H9 (cell line): Measurements from ENCODE around the gene RNASE1. TPM values are rescaled to one million over a fixed set of nuclear protein-coding genes. Genes with fewer than 3 reads are reported as not detected.

Source experiments
- DNase-seq: peaks from one replicate; pipeline ENCODE4 v3.0.0-alpha.2; 2017
- H2AFZ ChIP-seq: one replicate; pipeline ENCODE4 v1.6.1; 2013; ENCODE audit warnings: mild to moderate bottlenecking, low read length, control low read depth, moderate library complexity
- H2AK5ac ChIP-seq: 2 replicates; pipeline ENCODE4 v1.6.1; 2013; ENCODE audit warnings: low read length, control low read depth, mixed read lengths; ENCODE audit not compliant: insufficient read length
- H2BK120ac ChIP-seq: one replicate; pipeline ENCODE4 v1.6.1; 2013; ENCODE audit warnings: low read depth, mild to moderate bottlenecking, low read length, control low read depth, inconsistent platforms; ENCODE audit not compliant: poor library complexity, severe bottlenecking
- H2BK12ac ChIP-seq: 2 replicates; pipeline ENCODE4 v1.6.1; 2013; ENCODE audit warnings: low read length, control low read depth, mixed read lengths, low read depth; ENCODE audit not compliant: insufficient read length
- H2BK15ac ChIP-seq: 2 replicates; pipeline ENCODE4 v1.6.1; 2013; ENCODE audit warnings: low read depth, low read length, control low read depth
- H2BK20ac ChIP-seq: one replicate; pipeline ENCODE4 v1.6.1; 2013; ENCODE audit warnings: low read depth, mild to moderate bottlenecking, low read length, control low read depth, inconsistent platforms; ENCODE audit not compliant: poor library complexity, severe bottlenecking
- H2BK5ac ChIP-seq: 2 replicates; pipeline ENCODE4 v1.6.1; 2013; ENCODE audit warnings: low read length, control low read depth, mixed read lengths; ENCODE audit not compliant: insufficient read length
- H3K14ac ChIP-seq: 2 replicates; pipeline ENCODE4 v1.6.1; 2013; ENCODE audit warnings: low read length, control low read depth; ENCODE audit not compliant: insufficient read depth
- H3K18ac ChIP-seq: 2 replicates; pipeline ENCODE4 v1.6.1; 2013; ENCODE audit warnings: low read depth, mild to moderate bottlenecking, mixed read lengths, low read length, control low read depth; ENCODE audit not compliant: insufficient read length
- H3K23ac ChIP-seq: 2 replicates; pipeline ENCODE4 v1.6.1; 2013; ENCODE audit warnings: low read length, control low read depth, mixed read lengths, low read depth; ENCODE audit not compliant: insufficient read length
- H3K23me2 ChIP-seq: 2 replicates; pipeline ENCODE4 v1.6.1; 2013; ENCODE audit warnings: low read depth, mild to moderate bottlenecking, mixed read lengths, low read length, control low read depth; ENCODE audit not compliant: insufficient read length, poor library complexity, severe bottlenecking
- H3K27ac ChIP-seq: 2 replicates; pipeline ENCODE4 v1.5.1; 2013; ENCODE audit warnings: low read length, control low read depth, mixed read lengths, low read depth; ENCODE audit not compliant: insufficient read length
- H3K27me3 ChIP-seq: 2 replicates; pipeline ENCODE4 v1.6.1; 2013; ENCODE audit warnings: low read length, control low read depth, inconsistent platforms; ENCODE audit not compliant: insufficient read depth
- H3K4ac ChIP-seq: 2 replicates; pipeline ENCODE4 v1.6.1; 2013; ENCODE audit warnings: low read depth, mild to moderate bottlenecking, control low read depth, inconsistent platforms, low read length, moderate library complexity
- H3K4me1 ChIP-seq: 2 replicates; pipeline ENCODE4 v1.6.1; 2013; ENCODE audit warnings: low read length, control low read depth, inconsistent platforms; ENCODE audit not compliant: insufficient read depth
- H3K4me2 ChIP-seq: 2 replicates; pipeline ENCODE4 v1.6.1; 2013; ENCODE audit warnings: low read length, control low read depth, mixed read lengths; ENCODE audit not compliant: insufficient read length, insufficient read depth
- H3K56ac ChIP-seq: 2 replicates; pipeline ENCODE4 v1.6.1; 2013; ENCODE audit warnings: low read depth, mild to moderate bottlenecking, mixed read lengths, low read length, control low read depth; ENCODE audit not compliant: insufficient read length
- H3K79me1 ChIP-seq: 2 replicates; pipeline ENCODE4 v1.6.1; 2013; ENCODE audit warnings: low read depth, mild to moderate bottlenecking, moderate library complexity, low read length, control low read depth, inconsistent platforms; ENCODE audit not compliant: insufficient read depth, poor library complexity, severe bottlenecking
- H3K79me2 ChIP-seq: 2 replicates; pipeline ENCODE4 v1.6.1; 2013; ENCODE audit warnings: low read length, control low read depth, inconsistent platforms; ENCODE audit not compliant: insufficient read depth
- H3K9ac ChIP-seq: 2 replicates; pipeline ENCODE4 v1.6.1; 2013; ENCODE audit warnings: low read length, control low read depth, mixed read lengths; ENCODE audit not compliant: insufficient read length; ENCODE audit errors: extremely low read depth
- H3K9me3 ChIP-seq: one replicate; pipeline ENCODE4 v1.6.1; 2013; ENCODE audit warnings: low read depth, low read length, inconsistent platforms; ENCODE audit not compliant: control insufficient read depth
- H3T11ph ChIP-seq: one replicate; pipeline ENCODE4 v1.6.1; 2013; ENCODE audit warnings: mild to moderate bottlenecking, low read length, control low read depth, inconsistent platforms
- H4K20me1 ChIP-seq: one replicate; pipeline ENCODE4 v1.6.1; 2013; ENCODE audit not compliant: control insufficient read depth, insufficient read length, insufficient read depth
- H4K5ac ChIP-seq: 2 replicates; pipeline ENCODE4 v1.6.1; 2013; ENCODE audit warnings: low read depth, mild to moderate bottlenecking, mixed read lengths, low read length, control low read depth; ENCODE audit not compliant: insufficient read length
- H4K8ac ChIP-seq: replicated peaks from 2 replicates; pipeline ENCODE4 v1.6.1; 2013; ENCODE audit warnings: low read length, control low read depth, mixed read lengths, low read depth; ENCODE audit not compliant: insufficient read length
- H4K91ac ChIP-seq: 2 replicates; pipeline ENCODE4 v1.6.1; 2013; ENCODE audit warnings: low read depth, mild to moderate bottlenecking, moderate library complexity, mixed read lengths, low read length, control low read depth; ENCODE audit not compliant: insufficient read length
- H3K27ac Mint-ChIP-seq, 3 experiments: 2 replicates in 2 of 3; 3 replicates in 1 of 3; pipeline ENCODE4 v1.8.0; 2020 to 2021; ENCODE audit warnings: mixed read lengths in 3 of 3, mild to moderate bottlenecking in 1 of 3, moderate library complexity in 1 of 3
- H3K27me3 Mint-ChIP-seq: 2 replicates; pipeline ENCODE4 v1.8.0; 2021; ENCODE audit warnings: low read depth, mild to moderate bottlenecking, moderate library complexity, mixed read lengths
- H3K36me3 Mint-ChIP-seq, 3 experiments: 2 replicates in 2 of 3; 3 replicates in 1 of 3; pipeline ENCODE4 v1.8.0; 2020 to 2021; ENCODE audit warnings: low read depth in 3 of 3, mixed read lengths in 3 of 3; ENCODE audit not compliant: insufficient read depth in 1 of 3
- H3K4me1 Mint-ChIP-seq, 2 experiments: 2 replicates each; pipeline ENCODE4 v1.8.0; 2020; ENCODE audit warnings: mixed read lengths in 2 of 2
- H3K4me3 Mint-ChIP-seq, 2 experiments: 2 replicates in 1 of 2; 3 replicates in 1 of 2; pipeline ENCODE4 v1.8.0; 2020 to 2021; ENCODE audit warnings: mild to moderate bottlenecking in 2 of 2, mixed read lengths in 2 of 2, moderate library complexity in 1 of 2
- H3K9me3 Mint-ChIP-seq, 2 experiments: 2 replicates in 1 of 2; 3 replicates in 1 of 2; pipeline ENCODE4 v1.8.0; 2020; ENCODE audit warnings: mild to moderate bottlenecking in 2 of 2, mixed read lengths in 2 of 2, moderate library complexity in 1 of 2
- WGBS: extraction: QIAGEN DNeasy Blood & Tissue Kit; methylation state at CpG from one replicate; pipeline ENCODE4 v1.1.7; 2013; ENCODE audit warnings: missing lambda C conversion rate, low lambda C conversion rate, mixed read lengths; ENCODE audit not compliant: insufficient read length; ENCODE audit errors: extremely low coverage; 5-methylcytosine and 5-hydroxymethylcytosine counted together
- total RNA-seq: library from RNA; stranded (reverse); gene quantifications from 2 replicates; pipeline ENCODE4 v1.2.1, GENCODE V29; 2021
- TF ChIP-seq, protein P1 (sequence below): fragments of 200-600 bp; sonication (generic); conservative IDR thresholded peaks from 3 replicates; pipeline ENCODE4 v1.8.0; 2021; ENCODE audit warnings: antibody characterized with exemption, mild to moderate bottlenecking

RNASE1 gene
- total RNA-seq, 1 experiment from 2014 or later: 1.2 TPM

DNA sequence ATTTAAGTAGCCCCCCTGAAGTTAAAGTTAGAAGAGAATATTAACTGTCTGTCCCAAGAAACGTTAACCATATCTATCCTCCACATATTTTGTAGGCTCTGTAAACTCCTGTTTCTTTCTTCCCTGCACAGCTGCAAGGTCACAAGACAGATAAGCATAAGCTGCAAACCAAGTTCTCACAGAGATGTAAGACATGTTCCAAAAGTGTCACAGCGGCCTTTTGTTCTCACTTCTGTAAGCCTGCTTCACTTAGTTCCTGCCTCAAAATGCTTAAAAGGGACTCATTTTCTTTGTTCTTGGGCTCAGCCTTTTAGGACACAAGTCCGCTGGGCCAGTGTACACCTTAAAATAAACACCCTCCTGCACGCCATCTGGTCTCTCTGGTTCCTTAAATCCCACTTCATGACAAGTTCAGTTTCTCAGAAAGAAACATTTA, 3.2 kb downstream of the RNASE1 start:
- H4K5ac ChIP-seq: no peak overlapping the region
- H3K4me1 ChIP-seq: peaks cover 12% of the 10 kb centered on the region; the same call in 1 of the 2 replicates
- Mint-ChIP-seq H3K27me3 (no peaks in the 10 kb centered on the region; the same call in 1 of the 2 replicates), H3K27ac (no peak overlapping the region), H3K4me3 (no peak overlapping the region), H3K9me3 (no peaks in the 10 kb centered on the region), H3K4me1 (peaks cover 42 to 46% of the 10 kb centered on the region in 2 experiments), H3K36me3 (peaks cover 0 to 2% (median 0%) of the 10 kb centered on the region in 3 experiments; a peak in 1 of 7 replicates)
- H2BK12ac ChIP-seq: no peak overlapping the region
- H3K79me1 ChIP-seq: no peaks in the 10 kb centered on the region
- no peaks in the 10 kb centered on the region for H3K27me3 ChIP-seq
- H3K23me2 ChIP-seq: no peaks in the 10 kb centered on the region
- H2AK5ac ChIP-seq: no peak overlapping the region
- no peak overlapping the region for H2BK5ac ChIP-seq
- no peak overlapping the region for H4K91ac ChIP-seq
- no peak overlapping the region for H3K4ac ChIP-seq
- no peaks in the 10 kb centered on the region for H3K9me3 ChIP-seq
- no peaks in the 10 kb centered on the region for H4K20me1 ChIP-seq
- no CpG with 5 or more reads among the region's 4 CpGs for WGBS
- peak overlapping the region; percentile 12 for H3K18ac ChIP-seq
- no peak overlapping the region for H3K56ac ChIP-seq
- H4K8ac ChIP-seq: no peak overlapping the region
- no peak overlapping the region for H3K14ac ChIP-seq
- no peaks in the 10 kb centered on the region for H3K79me2 ChIP-seq
- no peak overlapping the region for H2BK20ac ChIP-seq
- no peak overlapping the region for H3K23ac ChIP-seq
- H2AFZ ChIP-seq: no peak overlapping the region
- TF ChIP-seq, protein P1, sequence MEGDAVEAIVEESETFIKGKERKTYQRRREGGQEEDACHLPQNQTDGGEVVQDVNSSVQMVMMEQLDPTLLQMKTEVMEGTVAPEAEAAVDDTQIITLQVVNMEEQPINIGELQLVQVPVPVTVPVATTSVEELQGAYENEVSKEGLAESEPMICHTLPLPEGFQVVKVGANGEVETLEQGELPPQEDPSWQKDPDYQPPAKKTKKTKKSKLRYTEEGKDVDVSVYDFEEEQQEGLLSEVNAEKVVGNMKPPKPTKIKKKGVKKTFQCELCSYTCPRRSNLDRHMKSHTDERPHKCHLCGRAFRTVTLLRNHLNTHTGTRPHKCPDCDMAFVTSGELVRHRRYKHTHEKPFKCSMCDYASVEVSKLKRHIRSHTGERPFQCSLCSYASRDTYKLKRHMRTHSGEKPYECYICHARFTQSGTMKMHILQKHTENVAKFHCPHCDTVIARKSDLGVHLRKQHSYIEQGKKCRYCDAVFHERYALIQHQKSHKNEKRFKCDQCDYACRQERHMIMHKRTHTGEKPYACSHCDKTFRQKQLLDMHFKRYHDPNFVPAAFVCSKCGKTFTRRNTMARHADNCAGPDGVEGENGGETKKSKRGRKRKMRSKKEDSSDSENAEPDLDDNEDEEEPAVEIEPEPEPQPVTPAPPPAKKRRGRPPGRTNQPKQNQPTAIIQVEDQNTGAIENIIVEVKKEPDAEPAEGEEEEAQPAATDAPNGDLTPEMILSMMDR: no peak
- no peak overlapping the region for H2BK15ac ChIP-seq
- H3K27ac ChIP-seq: no peak overlapping the region
- no peak overlapping the region for H3K9ac ChIP-seq
- no peak overlapping the region for H3K4me2 ChIP-seq
- no peak for DNase-seq
- no peak overlapping the region for H3T11ph ChIP-seq
- H2BK120ac ChIP-seq: no peak overlapping the region
